Fibroblast of peridontal ligament (primary cell): ENCODE measurements around the gene RASGRF2.

ENCODE experiments used
- DNase-seq: peaks from one replicate; pipeline ENCODE4 v3.0.0-alpha.2; 2010; ENCODE audit errors: extremely low read depth

RASGRF2 gene

DNA sequence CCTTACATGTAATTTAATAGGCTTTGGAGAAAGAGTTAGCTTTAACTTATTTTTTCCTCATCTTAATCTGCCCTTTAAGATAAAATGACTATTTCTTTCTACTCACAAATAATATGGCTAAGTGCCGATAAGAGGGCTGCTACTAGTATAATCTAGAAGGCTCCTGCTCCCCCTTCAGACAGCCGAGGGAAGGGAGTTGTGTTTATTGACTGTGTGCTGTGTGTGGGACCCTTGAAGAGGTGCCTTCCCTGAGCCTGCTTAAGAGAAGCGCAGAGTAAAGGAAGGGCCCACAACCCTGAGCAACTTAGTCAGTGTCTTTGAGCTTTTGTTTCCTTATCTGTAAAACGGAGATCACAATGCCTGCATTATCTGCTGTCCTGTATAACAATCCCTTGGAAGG is 244.9 kb downstream of the RASGRF2 start:
- DNase-seq = no peak

DNA sequence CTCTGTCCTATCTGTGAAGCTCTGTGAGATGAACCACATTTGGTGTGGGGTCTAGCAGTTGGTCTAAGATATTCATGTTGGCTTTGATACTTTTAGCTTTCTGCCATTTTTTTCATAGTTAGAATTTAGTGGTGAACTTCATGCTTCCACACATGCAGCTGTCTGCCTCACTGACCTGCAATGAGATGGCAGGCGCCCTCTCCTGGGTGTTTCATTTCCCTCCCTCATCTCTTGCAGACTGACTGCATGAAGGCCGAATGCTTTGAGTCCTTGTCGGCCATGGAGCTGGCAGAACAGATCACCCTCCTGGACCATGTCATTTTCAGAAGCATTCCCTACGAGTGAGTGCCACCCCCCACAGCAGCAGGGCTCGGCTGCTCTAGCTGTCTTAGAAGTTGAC is 246.8 kb downstream of the RASGRF2 start:
- DNase-seq = peak; percentile 13

DNA sequence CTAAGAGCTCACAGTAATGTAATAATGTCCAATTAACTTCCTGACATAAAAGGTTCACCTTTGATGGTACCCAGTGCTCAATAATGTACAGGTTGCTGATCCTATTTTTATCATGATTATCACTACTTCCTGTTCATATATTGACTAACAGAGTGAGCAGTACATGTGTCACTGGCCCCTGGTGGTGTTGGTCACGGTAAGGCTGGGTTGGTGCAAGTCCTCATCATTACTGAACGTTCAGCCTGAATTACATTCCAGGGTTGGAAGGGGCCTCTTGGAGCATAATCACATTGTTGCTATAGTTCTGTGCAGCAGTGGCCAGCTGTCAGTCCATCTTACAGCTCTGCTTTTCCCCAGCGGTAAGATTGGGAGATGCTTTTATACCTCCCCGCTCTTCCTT is 248.7 kb downstream of the RASGRF2 start:
- DNase-seq = no peak

DNA sequence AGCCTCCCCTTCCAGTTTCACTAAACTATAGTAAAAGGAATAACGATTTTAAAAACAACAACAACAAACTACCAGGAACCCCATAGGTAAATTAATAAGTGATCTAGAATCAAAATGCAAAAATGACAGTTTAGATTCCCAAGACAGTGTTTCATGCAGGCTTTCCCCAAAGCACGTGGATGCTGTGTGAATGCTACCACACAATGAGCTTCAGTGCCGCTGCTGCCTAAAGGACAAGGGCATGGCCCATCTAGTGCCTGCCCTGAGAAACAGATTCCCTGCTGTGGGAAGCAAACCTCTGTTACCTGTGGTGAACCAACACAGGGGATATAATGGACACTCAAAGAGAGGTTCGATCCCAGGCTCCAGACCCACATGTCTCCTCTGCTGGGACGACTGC is 249.2 kb downstream of the RASGRF2 start:
- no peak for DNase-seq

DNA sequence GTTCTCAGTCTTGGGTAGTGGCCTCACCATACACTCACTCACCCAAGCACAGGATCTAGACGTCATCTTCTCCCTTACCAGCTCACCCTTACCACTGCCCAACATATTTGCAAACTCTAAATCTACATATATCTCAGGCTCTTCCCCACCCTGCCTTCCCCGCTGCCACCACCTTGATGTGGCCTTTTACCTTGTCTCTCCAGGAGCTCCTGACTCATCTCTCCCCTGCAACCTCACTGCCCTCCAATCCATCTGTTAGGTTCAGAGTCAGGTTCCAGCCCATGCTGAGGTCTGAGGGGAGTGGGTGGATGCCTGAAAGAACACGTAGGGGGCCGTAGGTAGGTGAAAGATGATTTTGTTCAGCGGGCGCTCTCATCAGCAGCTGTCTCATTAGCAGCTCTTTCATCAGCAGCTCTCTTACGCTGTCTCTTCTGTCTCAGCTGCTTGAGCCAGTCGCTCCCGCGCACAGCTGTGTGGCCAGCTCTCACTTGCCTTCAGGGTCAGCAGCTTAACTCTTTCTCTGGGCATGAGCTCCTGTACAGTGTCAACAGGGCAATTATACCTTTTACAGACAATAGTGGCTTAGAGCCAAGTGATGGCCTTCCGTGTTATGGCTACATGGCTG is 249.8 kb downstream of the RASGRF2 start:
- no peak for DNase-seq

DNA sequence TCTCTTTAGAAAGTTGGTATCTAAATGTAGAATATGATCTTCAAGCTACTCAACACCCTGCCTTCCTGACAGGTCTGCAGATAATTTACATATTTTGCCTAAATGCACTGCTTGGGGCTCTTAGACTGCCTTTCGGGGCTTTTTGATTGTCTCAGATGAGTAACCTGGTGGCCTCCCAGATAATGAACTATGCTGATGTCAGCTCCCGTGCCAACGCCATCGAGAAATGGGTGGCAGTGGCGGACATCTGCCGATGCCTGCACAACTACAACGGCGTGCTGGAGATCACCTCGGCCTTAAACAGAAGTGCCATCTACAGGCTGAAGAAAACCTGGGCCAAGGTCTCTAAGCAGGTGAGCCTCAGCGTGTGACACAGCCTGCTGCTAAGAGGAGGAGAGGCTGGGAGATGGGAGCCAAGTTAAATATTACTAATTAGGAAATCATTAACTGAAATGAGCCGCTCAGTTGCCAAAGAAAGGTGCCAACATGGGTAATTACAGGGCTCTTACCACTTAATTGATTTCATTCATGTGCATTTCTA is 252.1 kb downstream of the RASGRF2 start:
- DNase-seq = no peak

DNA sequence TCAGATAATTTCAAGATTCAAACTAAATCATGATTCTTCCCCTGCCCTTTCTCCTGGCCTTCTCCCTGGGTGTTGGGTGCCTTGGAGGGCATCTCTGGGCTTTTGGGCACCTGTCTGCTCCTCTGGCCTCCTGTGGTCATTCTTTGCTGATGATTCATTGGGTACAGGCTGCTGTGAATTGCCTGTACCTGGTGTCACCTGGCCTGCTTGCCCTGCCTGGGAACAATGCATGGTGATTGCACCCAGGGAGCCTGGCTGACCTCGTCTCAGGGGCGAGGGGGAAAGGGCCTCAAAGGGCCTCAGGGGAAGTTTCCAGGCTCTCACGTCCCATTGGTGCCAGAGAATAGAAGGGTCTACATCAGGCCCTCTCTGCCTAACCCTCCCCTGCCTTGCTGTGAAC is 252.9 kb downstream of the RASGRF2 start:
- no peak for DNase-seq

DNA sequence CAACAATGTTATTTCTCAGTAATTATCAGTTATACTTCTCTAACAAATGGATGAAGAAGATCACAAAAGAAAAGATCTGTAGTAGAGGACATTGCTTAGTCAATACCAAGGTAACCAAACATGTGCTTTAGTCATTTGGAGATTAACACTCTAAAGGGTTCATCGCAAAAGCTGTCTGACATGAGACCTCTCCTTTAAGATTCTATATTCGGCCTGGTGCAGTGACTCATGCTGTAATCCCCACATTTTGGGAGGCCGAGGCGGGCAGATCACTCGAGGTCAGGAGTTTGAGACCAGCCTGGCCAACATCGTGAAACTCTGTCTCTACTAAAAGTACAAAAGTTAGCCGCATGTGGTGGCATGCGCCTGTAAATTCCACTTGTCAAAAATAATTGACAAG is 254.7 kb downstream of the RASGRF2 start:
- DNase-seq = no peak

DNA sequence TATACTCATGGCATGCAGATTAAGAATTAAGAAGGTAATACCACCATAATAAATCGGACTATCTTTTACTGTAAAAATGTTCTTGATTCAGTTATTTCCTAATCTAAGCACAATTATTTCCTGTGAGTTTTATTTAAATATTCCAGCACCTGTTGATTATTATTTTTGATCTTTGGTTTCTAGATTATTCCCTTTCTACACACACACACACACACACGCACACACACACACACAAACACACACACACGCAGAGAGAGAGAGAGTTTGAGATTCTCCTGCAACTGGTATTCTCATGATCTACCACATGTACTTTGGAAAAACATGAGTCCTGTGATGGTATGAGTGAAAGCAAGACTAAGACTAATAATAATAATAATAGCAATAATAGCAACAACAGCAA is 256.0 kb downstream of the RASGRF2 start:
- DNase-seq = no peak

DNA sequence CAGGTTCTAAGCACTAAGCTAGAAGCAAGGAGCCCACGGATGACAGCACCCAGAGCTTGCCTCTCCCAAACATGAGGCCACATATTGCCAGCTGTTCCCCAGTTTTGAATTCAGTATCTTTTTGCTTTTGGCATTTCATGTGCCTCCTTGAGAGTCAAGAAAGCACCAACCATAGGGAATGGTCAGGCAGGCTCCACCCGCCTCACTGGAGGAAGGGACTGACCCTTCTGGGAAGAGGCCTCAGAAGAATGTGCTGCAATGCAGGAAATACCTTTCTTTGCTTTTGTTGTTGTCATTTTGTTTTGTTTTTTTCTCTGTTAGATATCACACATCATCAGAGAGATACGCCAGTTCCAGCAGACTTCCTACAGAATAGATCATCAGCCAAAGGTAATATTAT is 259.2 kb downstream of the RASGRF2 start:
- DNase-seq = no peak

DNA sequence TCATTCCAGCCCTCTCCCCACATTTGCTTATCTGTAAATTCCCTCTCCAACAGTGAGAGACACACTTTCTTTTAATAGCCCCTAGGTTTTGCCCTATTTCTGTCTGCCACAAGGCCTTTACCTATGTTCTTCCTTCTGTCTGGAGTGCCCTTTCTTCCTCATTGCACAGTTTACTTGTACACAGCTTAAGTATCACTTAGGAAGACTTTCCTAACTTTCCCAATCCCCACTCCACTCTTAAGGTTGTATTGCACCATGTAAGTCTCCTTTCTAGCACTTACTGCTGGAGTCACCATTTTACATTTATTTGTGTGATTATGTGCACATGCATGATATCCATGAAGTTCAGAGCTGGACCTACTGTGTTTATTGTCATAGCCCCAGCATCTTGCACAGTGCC is 262.1 kb downstream of the RASGRF2 start:
- DNase-seq = no peak

DNA sequence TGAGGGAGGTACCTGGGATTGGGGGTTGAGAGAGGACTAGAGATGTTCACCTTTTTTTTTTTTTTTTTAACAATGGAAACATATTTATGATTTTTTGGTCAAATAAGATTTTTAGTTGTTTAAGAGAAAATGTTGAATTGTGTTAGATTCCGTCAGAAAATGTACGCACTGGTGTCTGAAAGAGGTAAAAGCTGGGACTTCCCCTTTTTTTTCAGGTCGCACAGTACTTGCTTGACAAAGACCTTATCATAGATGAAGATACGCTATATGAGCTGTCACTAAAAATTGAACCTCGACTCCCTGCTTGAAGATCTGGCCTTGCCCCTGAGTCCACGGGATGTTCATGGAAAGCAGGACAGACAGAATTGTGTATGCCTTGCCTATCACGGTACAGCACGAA is 265.3 kb downstream of the RASGRF2 start:
- no peak for DNase-seq

DNA sequence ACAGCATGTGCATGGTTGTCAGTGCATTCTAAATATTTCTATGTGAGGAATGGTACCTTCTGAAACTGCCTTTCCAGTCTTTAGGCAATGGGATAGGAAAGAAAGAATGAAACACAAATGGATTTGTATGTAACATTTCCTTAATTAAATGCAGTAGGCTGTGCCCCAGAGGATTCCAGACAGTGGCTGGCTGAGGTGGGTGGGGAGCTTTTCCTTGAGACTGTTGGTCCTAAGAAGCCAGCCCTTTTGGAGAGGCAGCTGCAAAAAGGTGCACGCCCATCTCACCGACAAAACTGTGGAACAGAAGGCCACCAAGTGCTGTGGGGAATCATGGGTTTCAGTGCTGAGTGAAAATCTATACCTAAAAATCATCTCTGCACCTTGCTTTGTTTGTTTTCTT is 266.1 kb downstream of the RASGRF2 start:
- no peak for DNase-seq

DNA sequence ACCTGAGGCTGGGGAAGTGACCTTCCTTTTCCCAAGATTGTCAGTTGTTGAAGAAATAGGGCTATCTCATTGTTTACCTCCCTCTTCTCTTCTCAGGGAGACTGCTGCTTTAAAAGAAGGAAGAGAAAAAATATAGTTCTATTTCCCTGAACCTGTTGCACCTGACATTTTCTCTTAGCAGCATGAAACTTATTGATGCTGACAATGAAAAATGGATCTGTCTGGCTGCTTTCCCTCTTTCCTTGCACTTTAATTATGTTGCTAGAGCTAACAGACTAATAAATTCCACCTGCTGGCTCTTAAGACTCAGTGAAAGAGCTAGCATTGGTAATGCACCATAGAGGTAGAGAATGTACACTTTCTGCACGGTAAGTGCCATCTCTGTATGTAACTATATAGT is 266.8 kb downstream of the RASGRF2 start:
- DNase-seq = no peak

DNA sequence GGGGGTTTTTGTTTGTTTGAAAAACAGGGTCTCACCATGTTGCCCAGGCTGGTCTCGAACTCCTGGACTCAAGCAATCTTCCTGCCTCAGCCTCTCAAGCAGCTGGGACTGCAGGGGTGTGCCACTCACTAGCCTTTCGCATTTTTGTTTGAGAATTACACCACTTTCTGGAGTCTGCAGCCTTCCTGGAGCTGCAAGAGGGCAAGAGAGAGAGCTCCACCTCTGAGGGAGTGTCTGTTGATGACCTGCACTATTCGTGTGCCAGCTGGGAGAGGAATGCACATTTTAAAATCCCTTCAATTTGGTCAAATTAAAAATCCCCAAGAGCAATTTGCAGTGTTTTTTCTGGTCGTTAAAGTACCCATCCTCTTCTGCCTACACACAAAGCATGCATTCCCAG is 267.9 kb downstream of the RASGRF2 start:
- no peak for DNase-seq

DNA sequence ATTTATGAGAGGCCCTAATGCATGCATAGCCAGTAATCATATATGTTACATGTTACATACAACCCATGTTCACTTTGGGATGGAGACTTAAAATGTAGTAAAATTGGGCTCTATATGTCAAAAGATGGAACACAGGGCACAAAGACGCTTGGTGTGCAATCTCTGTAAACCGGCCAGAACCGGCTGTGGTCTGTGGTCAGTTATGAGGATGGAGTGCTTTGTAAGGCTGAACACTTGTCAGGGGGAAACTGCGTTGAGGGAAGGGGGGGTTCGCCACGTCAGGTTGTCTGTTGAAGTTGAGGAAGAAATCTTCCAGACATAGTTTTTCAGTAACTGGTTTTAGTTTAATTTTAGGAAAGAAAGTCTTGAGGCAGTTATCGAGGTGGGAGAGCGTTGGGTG is 270.3 kb downstream of the RASGRF2 start:
- DNase-seq = no peak

DNA sequence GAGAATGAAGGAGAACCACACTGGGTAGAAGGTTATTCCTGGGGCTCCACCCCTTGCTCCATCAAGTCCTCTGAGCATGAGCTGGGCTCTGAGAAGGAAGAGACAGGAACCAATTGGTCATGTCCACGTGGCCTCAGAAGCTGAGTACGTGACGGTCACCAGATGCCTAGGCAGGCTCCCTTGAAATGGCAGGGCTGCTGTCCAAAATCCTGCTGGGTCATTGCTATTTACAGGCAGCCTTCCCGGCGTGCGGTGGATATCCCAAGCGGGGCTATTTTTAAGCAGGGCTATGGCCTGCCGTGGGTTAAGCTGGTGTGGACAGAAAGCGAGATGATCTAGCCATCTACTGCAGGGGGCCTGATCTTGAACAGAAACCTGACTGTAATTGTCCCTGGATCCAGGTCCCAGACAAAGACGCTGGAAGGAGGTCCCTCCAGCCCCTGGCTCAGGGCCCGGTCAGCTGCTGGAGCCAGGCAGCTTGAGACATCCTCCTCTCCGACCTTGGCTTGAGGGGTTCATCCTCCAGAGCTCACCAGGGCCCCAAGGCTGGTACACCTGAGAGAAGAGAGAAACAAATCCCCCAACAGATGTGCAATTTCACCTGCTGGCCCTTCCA is 272.4 kb downstream of the RASGRF2 start:
- no peak for DNase-seq

DNA sequence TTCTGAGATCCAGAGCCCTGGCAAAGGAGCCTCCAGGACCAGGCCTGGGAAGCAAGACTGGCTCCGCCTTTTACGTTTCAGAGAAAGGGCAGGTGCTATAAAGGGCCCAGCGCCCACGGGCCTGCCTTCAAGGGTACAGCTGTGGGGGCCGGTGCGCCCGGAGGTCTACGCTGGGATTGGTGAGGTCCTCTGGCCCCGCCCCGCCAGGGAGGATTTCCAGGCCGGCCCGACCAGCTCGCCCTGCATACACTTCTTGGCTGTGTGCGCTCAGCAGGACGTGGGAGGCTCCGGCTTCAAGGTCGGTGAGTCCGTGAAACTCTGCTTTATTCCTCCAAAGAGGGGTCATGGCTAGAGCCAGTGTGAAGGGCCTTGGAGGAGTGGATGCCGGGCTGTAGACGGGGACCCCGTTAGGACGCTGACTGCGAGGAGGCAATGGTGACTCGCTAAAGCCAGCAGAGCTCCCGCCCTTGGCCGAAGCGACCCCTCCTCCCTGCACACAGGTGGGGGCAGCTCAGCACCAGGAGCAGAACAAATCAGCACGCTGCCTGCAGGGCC is 273.0 kb downstream of the RASGRF2 start, which contains the start of gene CKMT2:
Gene CKMT2, plus strand, starts transcription at position 243 of the 555 bp plus-strand sequence. CDS start 17,811 bp downstream, outside the sequence.
- peak; percentile 13 for DNase-seq

DNA sequence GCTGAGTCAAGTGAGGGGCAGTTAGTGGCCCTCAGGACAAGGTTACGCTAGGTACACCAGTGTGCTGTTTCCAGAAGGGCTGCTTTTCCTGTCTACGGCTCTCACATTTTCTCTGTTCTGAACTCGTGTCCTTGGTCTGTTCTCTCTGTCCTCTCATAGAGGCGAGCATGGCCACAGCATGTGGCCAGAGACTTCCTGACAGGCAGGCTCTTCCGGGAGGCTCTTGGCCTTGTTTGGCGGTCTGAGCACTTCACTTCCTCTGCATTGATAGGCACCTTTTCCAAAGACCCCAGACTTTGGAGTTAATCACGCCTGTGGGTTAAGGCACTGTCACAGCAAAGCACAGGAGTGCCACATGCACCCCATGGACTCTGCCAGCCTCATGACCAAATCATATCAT is 274.1 kb downstream of the RASGRF2 start:
- no peak for DNase-seq

DNA sequence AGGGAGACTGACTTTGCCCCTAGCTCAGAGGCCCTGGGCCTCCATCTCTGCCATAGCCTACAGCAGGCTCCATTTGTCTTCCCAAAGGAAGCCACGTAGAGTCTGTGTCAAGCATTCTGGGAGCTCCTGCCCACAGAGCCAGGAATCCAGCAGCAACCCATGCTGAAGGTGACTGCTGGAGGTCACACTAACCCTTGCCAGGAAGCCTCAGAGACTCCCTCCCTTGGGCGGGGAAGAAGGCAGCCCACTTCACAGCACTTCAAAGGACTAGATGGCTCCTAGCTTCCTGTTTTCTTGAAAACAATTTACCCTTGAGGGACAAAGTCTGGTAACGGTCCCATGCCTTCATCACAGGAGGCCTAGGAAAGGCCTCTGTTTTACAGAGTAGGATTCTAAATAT is 274.6 kb downstream of the RASGRF2 start:
- no peak for DNase-seq

DNA sequence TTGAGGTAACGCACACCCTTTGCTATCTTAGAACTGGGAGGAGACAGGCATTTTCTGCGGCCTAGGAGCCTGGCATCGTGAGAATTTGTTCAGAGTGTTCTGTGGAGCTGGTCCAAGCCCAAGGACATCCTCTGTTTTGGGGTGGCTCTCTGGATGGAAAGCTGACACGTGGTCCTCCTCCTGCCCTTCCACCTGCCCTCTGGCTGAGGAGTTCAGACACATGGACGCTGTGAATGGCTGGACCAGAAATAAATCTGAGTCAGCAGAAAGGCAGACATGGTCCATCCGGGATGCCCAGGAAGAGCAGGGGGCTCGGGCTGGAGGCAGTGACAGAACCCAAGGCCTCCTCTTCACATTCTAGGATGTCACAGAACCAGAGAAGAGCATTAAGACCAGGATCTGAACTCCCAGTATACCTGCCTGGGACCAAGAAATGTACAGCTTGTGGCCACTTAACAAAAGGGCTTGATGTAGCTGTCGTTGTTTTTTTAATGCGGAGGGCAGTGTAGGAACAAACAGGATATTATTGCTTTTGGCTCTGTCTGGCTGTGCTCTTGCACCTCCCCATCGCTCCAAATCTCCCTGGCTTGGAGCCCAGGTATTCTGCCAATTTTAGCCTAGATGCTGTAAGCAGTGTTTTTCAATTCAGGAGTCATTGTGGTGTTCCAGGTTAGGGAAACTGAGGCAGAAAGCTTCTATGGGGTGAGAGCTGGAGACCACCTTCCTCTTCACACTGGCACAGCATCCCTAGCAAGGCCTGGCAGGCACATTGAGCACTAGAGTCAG is 275.3 kb downstream of the RASGRF2 start:
- no peak for DNase-seq

DNA sequence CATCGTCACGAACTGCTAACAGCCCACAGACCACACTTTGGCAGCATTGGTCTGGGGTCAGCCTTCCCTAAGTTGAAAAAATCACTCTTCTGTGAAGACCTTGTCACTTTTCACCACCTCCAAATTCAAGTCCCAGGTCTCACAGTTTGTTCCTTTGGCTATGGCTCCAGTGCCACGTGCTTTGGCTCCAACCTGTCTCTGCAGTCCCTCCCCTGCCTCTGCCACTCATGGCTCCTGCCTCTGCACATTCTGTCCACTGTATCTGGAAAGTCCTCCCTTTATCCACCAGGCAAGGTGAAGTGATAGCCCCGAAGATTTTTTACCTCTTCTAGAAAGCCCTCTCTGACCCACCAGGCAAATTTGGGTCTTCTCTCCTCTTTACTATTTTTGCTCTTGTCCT is 278.3 kb downstream of the RASGRF2 start:
- no peak for DNase-seq

DNA sequence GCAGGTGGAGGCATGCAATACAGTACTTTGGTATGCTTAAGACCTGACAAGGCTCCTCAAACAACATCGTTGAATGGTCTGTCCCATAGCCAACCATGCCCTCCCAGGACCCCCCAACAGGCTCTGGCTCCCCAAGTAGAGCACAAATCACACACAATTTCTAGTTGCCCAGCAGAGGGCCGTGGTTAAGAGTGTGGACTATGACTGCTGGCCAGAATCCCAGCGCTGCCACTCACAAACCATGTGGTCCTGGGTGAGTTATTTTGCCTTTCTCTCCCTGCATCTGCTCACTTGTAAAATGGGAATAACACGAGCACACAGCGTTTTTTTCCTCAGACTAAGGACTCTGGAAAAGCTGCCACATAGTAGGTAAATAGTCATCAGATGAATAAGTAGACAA is 279.4 kb downstream of the RASGRF2 start:
- DNase-seq = peak; percentile 23
